Activated T-cell treated with anti-CD3 and anti-CD28 coated beads, Interleukin-2, amount 50 U/mL, for 24 hours (primary cell): Measurements from ENCODE around the gene FBXO27.
A peak's percentile ranks its signal among the peaks of the same experiment; 100 is the strongest.

Source experiments
- DNase-seq: peaks from one replicate; pipeline ENCODE4 v3.0.0-alpha.2; 2020
- H3K27ac Mint-ChIP-seq: 2 replicates; pipeline ENCODE4 v1.8.0; 2020; ENCODE audit warnings: mild to moderate bottlenecking, mixed read lengths
- H3K27me3 Mint-ChIP-seq: 2 replicates; pipeline ENCODE4 v1.8.0; 2020; ENCODE audit warnings: mixed read lengths
- H3K36me3 Mint-ChIP-seq: 2 replicates; pipeline ENCODE4 v1.8.0; 2020; ENCODE audit warnings: low read depth, mixed read lengths
- H3K4me1 Mint-ChIP-seq: 2 replicates; pipeline ENCODE4 v1.8.0; 2020; ENCODE audit warnings: low read depth, mixed read lengths
- H3K4me3 Mint-ChIP-seq: 2 replicates; pipeline ENCODE4 v1.8.0; 2020; ENCODE audit warnings: mild to moderate bottlenecking, moderate library complexity, mixed read lengths
- H3K9me3 Mint-ChIP-seq: 2 replicates; pipeline ENCODE4 v1.8.0; 2020; ENCODE audit warnings: mixed read lengths

Gene FBXO27

GRCh38 chr19:39053276-39054090 is 21.1 kb upstream of the FBXO27 start:
- Mint-ChIP-seq H3K9me3 (no peaks in the 10 kb centered on the region), H3K27ac (no peak overlapping the region), H3K36me3 (no peaks in the 10 kb centered on the region), H3K27me3 (no peaks in the 10 kb centered on the region), H3K4me3 (no peak overlapping the region), H3K4me1 (peaks cover 2% of the 10 kb centered on the region)
- DNase-seq, result no peak

GRCh38 chr19:39052846-39053245 is 20.5 kb upstream of the FBXO27 start:
- DNase-seq, result no peak
- Mint-ChIP-seq H3K9me3 (no peaks in the 10 kb centered on the region), H3K4me1 (peaks cover 2% of the 10 kb centered on the region), H3K27ac (no peak overlapping the region), H3K27me3 (no peaks in the 10 kb centered on the region), H3K4me3 (no peak overlapping the region), H3K36me3 (no peaks in the 10 kb centered on the region)

GRCh38 chr19:39052243-39052746 is 19.9 kb upstream of the FBXO27 start:
- H3K27ac Mint-ChIP-seq, result no peak overlapping the region
- no peaks in the 10 kb centered on the region for H3K36me3 Mint-ChIP-seq
- peak; percentile 79 for DNase-seq
- peaks cover 2% of the 10 kb centered on the region for H3K4me1 Mint-ChIP-seq
- no peaks in the 10 kb centered on the region for H3K27me3 Mint-ChIP-seq
- H3K4me3 Mint-ChIP-seq, result no peak overlapping the region
- no peaks in the 10 kb centered on the region for H3K9me3 Mint-ChIP-seq

- Mint-ChIP-seq H3K27me3 (no peaks in the 10 kb centered on the region), H3K4me3 (no peak overlapping the region), H3K36me3 (no peaks in the 10 kb centered on the region), H3K27ac (no peak overlapping the region), H3K9me3 (no peaks in the 10 kb centered on the region), H3K4me1 (no peaks in the 10 kb centered on the region)
- DNase-seq, result no peak
Observed at GRCh38 chr19:39047073-39047472, 14.7 kb upstream of the FBXO27 start.

GRCh38 chr19:39046037-39046821 is 13.9 kb upstream of the FBXO27 start:
- no peaks in the 10 kb centered on the region for H3K27me3 Mint-ChIP-seq
- no peak for DNase-seq
- H3K27ac Mint-ChIP-seq, result no peak overlapping the region
- no peak overlapping the region for H3K4me3 Mint-ChIP-seq
- no peaks in the 10 kb centered on the region for H3K36me3 Mint-ChIP-seq
- H3K4me1 Mint-ChIP-seq, result no peaks in the 10 kb centered on the region
- no peaks in the 10 kb centered on the region for H3K9me3 Mint-ChIP-seq

- Mint-ChIP-seq H3K4me3 (no peak overlapping the region), H3K4me1 (no peaks in the 10 kb centered on the region), H3K27me3 (no peaks in the 10 kb centered on the region), H3K36me3 (no peaks in the 10 kb centered on the region), H3K27ac (no peak overlapping the region), H3K9me3 (peaks cover 3% of the 10 kb centered on the region)
- no peak for DNase-seq
Observed at GRCh38 chr19:39045506-39045905, 13.2 kb upstream of the FBXO27 start.

- no peaks in the 10 kb centered on the region for H3K36me3 Mint-ChIP-seq
- H3K4me3 Mint-ChIP-seq, result no peak overlapping the region
- peaks cover 3% of the 10 kb centered on the region for H3K9me3 Mint-ChIP-seq
- no peak overlapping the region for H3K27ac Mint-ChIP-seq
- no peaks in the 10 kb centered on the region for H3K4me1 Mint-ChIP-seq
- H3K27me3 Mint-ChIP-seq, result peaks cover 17% of the 10 kb centered on the region
- DNase-seq, result no peak
Observed at GRCh38 chr19:39038098-39038497, 5.7 kb upstream of the FBXO27 start.

GRCh38 chr19:39037194-39037593 is 4.8 kb upstream of the FBXO27 start:
- Mint-ChIP-seq H3K9me3 (peaks cover 3% of the 10 kb centered on the region), H3K27ac (no peak overlapping the region), H3K4me3 (no peak overlapping the region), H3K4me1 (peaks cover 4% of the 10 kb centered on the region), H3K36me3 (no peaks in the 10 kb centered on the region), H3K27me3 (peaks cover 26% of the 10 kb centered on the region)
- DNase-seq, result no peak

GRCh38 chr19:39036581-39036980 is 4.2 kb upstream of the FBXO27 start:
- Mint-ChIP-seq H3K36me3 (no peaks in the 10 kb centered on the region), H3K27me3 (peaks cover 28% of the 10 kb centered on the region), H3K27ac (no peak overlapping the region)

GRCh38 chr19:39031368-39032062 is 834 bp downstream of the FBXO27 start:
- Mint-ChIP-seq H3K27ac (no peak overlapping the region), H3K9me3 (no peaks in the 10 kb centered on the region), H3K4me1 (peaks cover 9% of the 10 kb centered on the region), H3K27me3 (peaks cover 50% of the 10 kb centered on the region), H3K4me3 (peak overlapping the region; percentile 67), H3K36me3 (no peaks in the 10 kb centered on the region)
- peak; percentile 89 for DNase-seq

More at GRCh38 chr19:39036581-39036980, 4.2 kb upstream of the FBXO27 start:
- H3K9me3 Mint-ChIP-seq, result peaks cover 3% of the 10 kb centered on the region
- DNase-seq, result no peak
- H3K4me3 Mint-ChIP-seq, result no peak overlapping the region
- H3K4me1 Mint-ChIP-seq, result peaks cover 4% of the 10 kb centered on the region

- Mint-ChIP-seq H3K27ac (no peak overlapping the region), H3K4me1 (peaks cover 9% of the 10 kb centered on the region), H3K9me3 (no peaks in the 10 kb centered on the region), H3K27me3 (peaks cover 56% of the 10 kb centered on the region), H3K36me3 (no peaks in the 10 kb centered on the region), H3K4me3 (peak overlapping the region; percentile 67)
- DNase-seq, result no peak
Observed at GRCh38 chr19:39030854-39031367, 1.4 kb downstream of the FBXO27 start.

GRCh38 chr19:39024875-39025641 is 7.3 kb downstream of the FBXO27 start:
- Mint-ChIP-seq H3K4me1 (no peaks in the 10 kb centered on the region), H3K4me3 (no peak overlapping the region), H3K36me3 (no peaks in the 10 kb centered on the region), H3K9me3 (no peaks in the 10 kb centered on the region), H3K27ac (no peak overlapping the region), H3K27me3 (peaks cover 54% of the 10 kb centered on the region)
- DNase-seq, result no peak

- no peaks in the 10 kb centered on the region for H3K9me3 Mint-ChIP-seq
- no peak for DNase-seq
- H3K27me3 Mint-ChIP-seq, result peaks cover 39% of the 10 kb centered on the region
- H3K4me3 Mint-ChIP-seq, result no peak overlapping the region
- no peaks in the 10 kb centered on the region for H3K36me3 Mint-ChIP-seq
- no peaks in the 10 kb centered on the region for H3K4me1 Mint-ChIP-seq
- no peak overlapping the region for H3K27ac Mint-ChIP-seq
Observed at GRCh38 chr19:39021063-39021462, 11.3 kb downstream of the FBXO27 start.

GRCh38 chr19:39017646-39018045 is 14.7 kb downstream of the FBXO27 start:
- Mint-ChIP-seq H3K27me3 (peaks cover 35% of the 10 kb centered on the region), H3K9me3 (no peaks in the 10 kb centered on the region), H3K4me1 (no peaks in the 10 kb centered on the region), H3K4me3 (no peak overlapping the region), H3K27ac (no peak overlapping the region), H3K36me3 (no peaks in the 10 kb centered on the region)
- no peak for DNase-seq
